HepG2 (cell line): Measurements from ENCODE around the gene MTMR3. TPM values are rescaled to one million over a fixed set of nuclear protein-coding genes. Genes with fewer than 3 reads are reported as not detected.

Source experiments
- ATAC-seq: fragments of 200-7000 bp; cut with Tn5 transposase; 3 replicates; pipeline ENCODE4 v1.9.1; 2020; ENCODE audit warnings: mild to moderate bottlenecking, moderate library complexity
- BruUV-seq: library from RNA; stranded (reverse); fragments of 400-500 nt; replicated peaks from 2 replicates; lab custom pipeline; 2021; lab: Mats Ljungman, UMichigan
- CTCF ChIA-PET: fragments of 300-600 bp; formaldehyde crosslinking; extraction: SDS; loops from one replicate; lab custom pipeline; 2021; ENCODE audit warnings: low total read pairs, inconsistent platforms, low intra/inter-chr PET ratio; lab: Yijun Ruan, JAX
- POLR2A ChIA-PET: fragments of 350-600 bp; sonication (Branson Sonifier 250); formaldehyde crosslinking; loops from one replicate; lab custom pipeline; 2020; ENCODE audit warnings: antibody characterized with exemption, inconsistent platforms; lab: Yijun Ruan, JAX
- DNase-seq: peaks from one replicate; pipeline ENCODE4 v3.0.0-alpha.2; 2015; ENCODE audit warnings: low spot score
- FAIRE-seq: peaks from 3 replicates; lab custom pipeline; 2011; peaks lifted over from hg19 to GRCh38; lab: Jason Lieb, UNC
- H2AFZ ChIP-seq: one replicate; pipeline ENCODE4 v1.6.1; 2011; ENCODE audit warnings: low read length, inconsistent platforms
- H3K27ac ChIP-seq: fragments of 300-600 bp; 3 replicates; pipeline ENCODE4 v1.8.0; 2011; ENCODE audit warnings: mixed run types, mild to moderate bottlenecking, mixed read lengths, low read length, inconsistent platforms; ENCODE audit not compliant: insufficient read depth; ENCODE audit errors: extremely low read length
- H3K27me3 ChIP-seq, 2 experiments: fragments of 200-600 bp in 1 of 2; 2 replicates in 1 of 2; 3 replicates in 1 of 2; pipeline versions ENCODE4 v1.6.0 to v1.8.0; 2011; ENCODE audit warnings: low read length in 2 of 2, mild to moderate bottlenecking in 2 of 2, moderate library complexity in 2 of 2, inconsistent platforms in 1 of 2; ENCODE audit not compliant: insufficient read depth in 2 of 2, control insufficient read depth in 1 of 2
- H3K36me3 ChIP-seq, 2 experiments: fragments of 200-600 bp in 1 of 2; replicated peaks in 1 of 2; 2 replicates in 1 of 2; 3 replicates in 1 of 2; pipeline versions ENCODE4 v1.5.1 to v1.8.0; 2011; ENCODE audit warnings: low read length in 2 of 2, inconsistent platforms in 1 of 2; ENCODE audit not compliant: insufficient read depth in 2 of 2, control insufficient read depth in 1 of 2
- H3K4me1 ChIP-seq: 2 replicates; pipeline ENCODE4 v1.5.1; 2012; ENCODE audit warnings: low read length, inconsistent platforms; ENCODE audit not compliant: insufficient read depth
- H3K4me2 ChIP-seq: 2 replicates; pipeline ENCODE4 v1.6.0; 2011; ENCODE audit warnings: low read depth, low read length, inconsistent platforms
- H3K4me3 ChIP-seq, 3 experiments: fragments of 200-600 bp in 1 of 3; sonication (generic), shearing (Covaris generic) in 1 of 3; replicated peaks in 1 of 3; 2 replicates each; pipeline ENCODE4 v1.5.1; 2011 to 2016; ENCODE audit warnings: low read length in 3 of 3, inconsistent platforms in 2 of 3, low read depth in 2 of 3, mild to moderate bottlenecking in 2 of 3, control low read depth in 1 of 3, mixed read lengths in 1 of 3; ENCODE audit not compliant: insufficient read depth in 1 of 3
- H3K79me2 ChIP-seq: one replicate; pipeline ENCODE4 v1.6.1; 2011; ENCODE audit warnings: low read length, inconsistent platforms; ENCODE audit not compliant: insufficient read depth
- H3K9ac ChIP-seq: 2 replicates; pipeline ENCODE4 v1.6.0; 2011; ENCODE audit warnings: mild to moderate bottlenecking, low read depth, low read length, inconsistent platforms; ENCODE audit not compliant: insufficient read depth
- H3K9me3 ChIP-seq: 2 replicates; pipeline ENCODE4 v1.5.1; 2012; ENCODE audit warnings: mild to moderate bottlenecking, low read length
- H4K20me1 ChIP-seq: 2 replicates; pipeline ENCODE4 v1.6.0; 2011; ENCODE audit warnings: inconsistent platforms, mild to moderate bottlenecking, low read length, moderate library complexity; ENCODE audit not compliant: insufficient read depth
- ARID5B ChIP-seq: IDR thresholded peaks from 2 replicates; pipeline ENCODE4 v1.4.0; 2020; ENCODE audit warnings: mild to moderate bottlenecking, missing genetic modification reagents
- EED ChIP-seq: sonication (generic); formaldehyde crosslinking; IDR thresholded peaks from 2 replicates; pipeline ENCODE4 v1.5.0; 2020; ENCODE audit warnings: mild to moderate bottlenecking, missing genetic modification reagents
- FOXC1 ChIP-seq: sonication (generic); formaldehyde crosslinking; IDR thresholded peaks from 2 replicates; pipeline ENCODE4 v1.8.0; 2022; ENCODE audit warnings: mild to moderate bottlenecking, missing genetic modification reagents, borderline replicate concordance
- HMGA1 ChIP-seq: sonication (generic); formaldehyde crosslinking; conservative IDR thresholded peaks from 2 replicates; pipeline ENCODE4 v1.4.0; 2020; ENCODE audit warnings: missing genetic modification reagents
- IKZF4 ChIP-seq: sonication (generic); formaldehyde crosslinking; IDR thresholded peaks from 2 replicates; pipeline ENCODE4 v1.5.1; 2020; ENCODE audit warnings: borderline replicate concordance, mild to moderate bottlenecking, low read depth, missing genetic modification reagents; ENCODE audit errors: not compliant biosample characterization
- KDM4B ChIP-seq: sonication (generic); formaldehyde crosslinking; IDR thresholded peaks from 2 replicates; pipeline ENCODE4 v1.4.0; 2020; ENCODE audit warnings: missing genetic modification reagents
- KLF13 ChIP-seq: sonication (generic); formaldehyde crosslinking; IDR thresholded peaks from 2 replicates; pipeline ENCODE4 v1.4.0; 2020; ENCODE audit warnings: mild to moderate bottlenecking, missing genetic modification reagents
- KMT2B ChIP-seq: IDR thresholded peaks from 2 replicates; pipeline ENCODE4 v1.6.1; 2016; ENCODE audit warnings: missing genetic modification reagents, missing compliant biosample characterization
- MATR3 ChIP-seq: sonication (generic); formaldehyde crosslinking; IDR thresholded peaks from 2 replicates; pipeline ENCODE4 v1.4.0; 2020; ENCODE audit warnings: missing genetic modification reagents
- MED8 ChIP-seq: sonication (generic); formaldehyde crosslinking; IDR thresholded peaks from 2 replicates; pipeline ENCODE4 v1.8.1; 2023; ENCODE audit warnings: mild to moderate bottlenecking, missing genetic modification reagents; ENCODE audit not compliant: insufficient replicate concordance
- NCOR1 ChIP-seq: fragments of 200-600 bp; sonication (generic); IDR thresholded peaks from 2 replicates; pipeline ENCODE4 v1.7.0; 2017; ENCODE audit warnings: antibody characterized with exemption, low read length, borderline replicate concordance
- NR2F6 ChIP-seq, 2 experiments: IDR thresholded peaks; 2 replicates each; pipeline ENCODE4 v1.6.1; 2016; ENCODE audit warnings: antibody characterized with exemption in 1 of 2, mild to moderate bottlenecking in 1 of 2
- PPARG ChIP-seq: conservative IDR thresholded peaks from 2 replicates; pipeline ENCODE4 v1.6.1; 2016; ENCODE audit warnings: missing biosample characterization, missing genetic modification reagents
- RFX1 ChIP-seq: fragments of 450-650 bp; IDR thresholded peaks from 2 replicates; pipeline ENCODE4 v1.6.1; 2017
- SMARCC2 ChIP-seq: fragments of 450-650 bp; IDR thresholded peaks from 2 replicates; pipeline ENCODE4 v1.6.1; 2017; ENCODE audit warnings: antibody characterized with exemption, mild to moderate bottlenecking
- TIGD3 ChIP-seq: sonication (generic); formaldehyde crosslinking; IDR thresholded peaks from 2 replicates; pipeline ENCODE4 v1.5.1; 2020; ENCODE audit warnings: mild to moderate bottlenecking, missing genetic modification reagents, borderline replicate concordance
- YEATS4 ChIP-seq: sonication (generic); formaldehyde crosslinking; IDR thresholded peaks from 2 replicates; pipeline ENCODE4 v1.4.0; 2020; ENCODE audit warnings: missing genetic modification reagents, borderline replicate concordance
- ZNF747 ChIP-seq: sonication (generic); formaldehyde crosslinking; IDR thresholded peaks from 2 replicates; pipeline ENCODE4 v1.8.1; 2023; ENCODE audit warnings: missing genetic modification reagents, mild to moderate bottlenecking, borderline replicate concordance
- ZNF841 ChIP-seq: sonication (generic); formaldehyde crosslinking; IDR thresholded peaks from 2 replicates; pipeline ENCODE4 v1.8.1; 2023; ENCODE audit warnings: missing genetic modification reagents, borderline replicate concordance
- WGBS: methylation state at CpG from one replicate; pipeline ENCODE4 v1.1.6; 2017; ENCODE audit warnings: low lambda C conversion rate; 5-methylcytosine and 5-hydroxymethylcytosine counted together
- in situ Hi-C: cut with HindIII; loops from 2 replicates; pipeline ENCODE4 v1.10.0; 2017; ENCODE audit warnings: low pct_unique_long_range_greater_than_20kb; ENCODE audit not compliant: extremely low pct_ligation_motif_present
- intact Hi-C: fragments of 100-400 bp; cut with micrococcal nuclease; formaldehyde crosslinking; loops from one replicate; pipeline ENCODE4 v1.10.0; 2022; ENCODE audit not compliant: unreplicated experiment
- polyA plus RNA-seq, 8 experiments: library from polyadenylated mRNA; depleted of rRNA in 3 of 8; stranded (reverse) in 7 of 8; unstranded in 1 of 8; fragments of >200 nt; fragmentation: Illumina TruSeq in 4 of 8; extraction: Trizol in 4 of 8; gene quantifications; 2 replicates each; pipeline versions ENCODE4 v1.2.1 to v1.2.3, GENCODE V29; 2011 to 2016; ENCODE audit warnings: low read depth in 4 of 8, missing spikeins in 1 of 8, mixed read lengths in 1 of 8; ENCODE audit not compliant: insufficient read depth in 1 of 8
- total RNA-seq, 5 experiments: library from RNA; depleted of rRNA; stranded (reverse); fragments of >200 nt; fragmentation: Illumina TruSeq; extraction: Trizol; gene quantifications; 2 replicates each; pipeline ENCODE4 v1.2.3, GENCODE V29; 2016; ENCODE audit warnings: low read depth in 1 of 5

MTMR3 gene
- total and polyA plus RNA-seq, 2 of the 13 experiments (the other 11 are each of a cell fraction or from before 2014, with no cell fraction given) = 12.6 to 24.8 TPM

GRCh38 chr22:29972121-29972520 is 89.1 kb downstream of the MTMR3 start:
- no peaks in the 10 kb centered on the region for H3K79me2 ChIP-seq
- H3K4me3 ChIP-seq = no peak overlapping the region
- no peak overlapping the region for H3K27ac ChIP-seq
- no peaks in the 10 kb centered on the region for H4K20me1 ChIP-seq
- H3K36me3 ChIP-seq = peaks cover 0 to 2% of the 10 kb centered on the region in 2 experiments; a peak in 3 of 5 replicates
- ChIA-PET CTCF (no interaction called here), POLR2A (no interaction called here)
- H2AFZ ChIP-seq = no peak overlapping the region
- ATAC-seq = no peak
- H3K9ac ChIP-seq = no peak overlapping the region
- no peak overlapping the region for H3K4me2 ChIP-seq
- BruUV-seq = no TSS peak
- no peak for DNase-seq
- no peaks in the 10 kb centered on the region for H3K27me3 ChIP-seq
- no peaks in the 10 kb centered on the region for H3K9me3 ChIP-seq
- FAIRE-seq = no peak
- in situ Hi-C loops (no loop called here), intact Hi-C loops (no loop called here)
- no peaks in the 10 kb centered on the region for H3K4me1 ChIP-seq
- WGBS = 100% methylated on average over 2 of the region's 2 CpGs
- TF ChIP-seq MATR3 (CRISPR knock-in tag) (no peak), RFX1 (no peak), PPARG (CRISPR knock-in tag) (no peak), EED (CRISPR knock-in tag) (no peak), HMGA1 (no peak), KDM4B (CRISPR knock-in tag) (no peak), ZNF841 (CRISPR knock-in tag) (no peak), ARID5B (no peak), NCOR1 (no peak), SMARCC2 (no peak), YEATS4 (CRISPR knock-in tag) (no peak), IKZF4 (CRISPR knock-in tag) (no peak), TIGD3 (CRISPR knock-in tag) (no peak), ZNF747 (CRISPR knock-in tag) (no peak), FOXC1 (CRISPR knock-in tag) (no peak), NR2F6 (IDR thresholded peaks at IDR 0.05) (no peak), NR2F6 (CRISPR knock-in tag; IDR thresholded peaks at IDR 0.05) (no peak), MED8 (no peak), KLF13 (no peak), KMT2B (CRISPR knock-in tag) (no peak)
